ENCODE data around the gene KAT6B.

DNA sequence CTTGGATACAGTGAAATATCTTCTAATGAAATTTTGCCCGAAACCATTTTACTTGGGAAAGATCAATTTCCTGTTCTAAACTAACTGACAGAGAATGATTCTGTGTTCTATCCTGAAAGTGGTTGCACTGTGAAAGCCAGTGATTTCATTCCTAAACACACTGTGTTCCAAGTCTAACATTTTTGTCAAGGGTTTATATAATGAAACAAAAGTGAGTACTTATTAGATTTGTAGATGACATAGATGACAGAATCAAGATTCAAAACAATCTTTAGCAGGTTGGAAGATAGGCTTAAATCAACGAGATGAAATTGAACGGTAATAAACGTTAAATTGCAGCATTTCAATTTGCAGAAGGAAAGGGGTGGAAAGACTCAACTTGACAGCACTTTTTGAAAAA lies 13.3 kb downstream of the KAT6B start:
- TF ChIP-seq POLR2A (IDR thresholded peaks at IDR 0.05) (no peak), POLR2AphosphoS5 (IDR thresholded peaks at IDR 0.05) (no peak)
- TF ChIP-seq, protein P1, sequence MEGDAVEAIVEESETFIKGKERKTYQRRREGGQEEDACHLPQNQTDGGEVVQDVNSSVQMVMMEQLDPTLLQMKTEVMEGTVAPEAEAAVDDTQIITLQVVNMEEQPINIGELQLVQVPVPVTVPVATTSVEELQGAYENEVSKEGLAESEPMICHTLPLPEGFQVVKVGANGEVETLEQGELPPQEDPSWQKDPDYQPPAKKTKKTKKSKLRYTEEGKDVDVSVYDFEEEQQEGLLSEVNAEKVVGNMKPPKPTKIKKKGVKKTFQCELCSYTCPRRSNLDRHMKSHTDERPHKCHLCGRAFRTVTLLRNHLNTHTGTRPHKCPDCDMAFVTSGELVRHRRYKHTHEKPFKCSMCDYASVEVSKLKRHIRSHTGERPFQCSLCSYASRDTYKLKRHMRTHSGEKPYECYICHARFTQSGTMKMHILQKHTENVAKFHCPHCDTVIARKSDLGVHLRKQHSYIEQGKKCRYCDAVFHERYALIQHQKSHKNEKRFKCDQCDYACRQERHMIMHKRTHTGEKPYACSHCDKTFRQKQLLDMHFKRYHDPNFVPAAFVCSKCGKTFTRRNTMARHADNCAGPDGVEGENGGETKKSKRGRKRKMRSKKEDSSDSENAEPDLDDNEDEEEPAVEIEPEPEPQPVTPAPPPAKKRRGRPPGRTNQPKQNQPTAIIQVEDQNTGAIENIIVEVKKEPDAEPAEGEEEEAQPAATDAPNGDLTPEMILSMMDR (IDR thresholded peaks at IDR 0.05): no peak

Data from prostate gland (tissue), 2 donors.